ENCODE results near the gene BIRC7.

The BIRC7 gene

DNA sequence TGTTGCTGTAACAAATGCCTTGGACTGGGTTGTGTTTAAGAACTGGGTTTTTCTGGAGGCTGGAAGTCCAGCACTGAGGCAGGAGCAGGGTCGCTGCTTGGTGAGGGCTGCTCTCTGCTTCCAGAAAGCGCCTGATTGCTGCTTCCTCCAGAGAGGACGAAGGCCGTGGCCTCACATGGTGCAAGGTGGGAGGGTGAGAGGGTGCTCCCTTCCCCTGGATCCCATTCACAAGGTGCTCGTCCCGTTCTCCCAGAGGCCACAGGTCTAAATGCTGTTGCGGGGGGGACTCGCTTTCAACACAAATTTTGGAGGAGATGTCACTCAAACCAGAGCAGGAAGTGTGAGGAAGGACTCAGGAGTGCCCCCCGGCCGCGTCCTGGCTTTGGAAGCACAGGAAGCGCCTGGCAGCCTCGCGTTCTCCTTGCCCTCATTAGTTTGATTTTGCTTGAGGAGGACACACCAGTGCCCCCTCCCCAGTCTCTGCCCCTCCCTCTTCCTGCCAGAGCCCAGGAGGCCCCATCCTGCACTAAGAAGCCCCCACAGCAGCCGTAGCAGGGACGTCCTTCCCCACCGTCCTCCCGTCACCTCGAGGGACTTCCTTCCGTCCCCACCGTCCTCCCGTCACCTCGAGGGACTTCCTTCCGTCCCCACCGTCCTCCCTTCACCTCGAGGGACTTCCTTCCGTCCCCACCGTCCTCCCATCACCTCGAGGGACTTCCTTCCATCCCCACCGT, 26.3 kb downstream of the BIRC7 start:
- DNase-seq (ENCODE audit: insufficient read length, low spot score) (no peak), FAIRE-seq (peak; percentile 68)

- FAIRE-seq (no peak), DNase-seq (ENCODE audit: insufficient read length, low spot score) (no peak)
Observed at GRCh38 chr20:63262836-63263235, 27.1 kb downstream of the BIRC7 start.

GRCh38 chr20:63264000-63264399, 28.3 kb downstream of the BIRC7 start:
- FAIRE-seq, result peak; percentile 69
- no peak for DNase-seq (ENCODE audit: insufficient read length, low spot score)

DNA sequence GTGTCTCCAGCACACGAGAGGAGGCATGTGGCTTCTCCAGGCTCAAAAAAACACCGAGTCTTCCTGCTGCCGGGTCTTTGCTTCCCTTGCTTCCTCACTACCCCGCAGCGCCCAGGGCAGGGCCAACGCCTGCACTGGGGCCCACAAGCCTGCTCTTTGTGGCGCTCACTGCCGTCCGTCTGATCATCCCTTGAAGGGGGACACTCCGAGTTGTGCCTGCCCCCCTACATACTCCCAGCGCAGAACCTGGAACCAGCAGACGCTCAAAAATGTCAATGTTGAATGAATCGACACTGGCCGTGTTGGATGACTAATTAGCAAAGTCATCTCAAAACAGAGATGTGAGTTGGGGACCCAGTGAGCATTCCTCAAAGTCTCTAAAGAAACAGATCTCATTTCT, 28.8 kb downstream of the BIRC7 start:
- DNase-seq (ENCODE audit: insufficient read length, low spot score), result no peak
- peak; percentile 57 for FAIRE-seq

- no peak for DNase-seq (ENCODE audit: insufficient read length, low spot score)
- peak; percentile 64 for FAIRE-seq
Observed at GRCh38 chr20:63265891-63266515, 30.3 kb downstream of the BIRC7 start.

GRCh38 chr20:63267691-63268090, 32.0 kb downstream of the BIRC7 start:
- DNase-seq (ENCODE audit: insufficient read length, low spot score), result no peak
- FAIRE-seq, result no peak

- DNase-seq (ENCODE audit: insufficient read length, low spot score), result no peak
- no peak for FAIRE-seq
Observed at GRCh38 chr20:63268256-63268655, 32.6 kb downstream of the BIRC7 start.

- DNase-seq (ENCODE audit: insufficient read length, low spot score), result no peak
- FAIRE-seq, result no peak
Observed at GRCh38 chr20:63268671-63269439, 33.1 kb downstream of the BIRC7 start.

- DNase-seq (ENCODE audit: insufficient read length, low spot score) (no peak), FAIRE-seq (no peak)
Observed at GRCh38 chr20:63269724-63270123, 34.0 kb downstream of the BIRC7 start.

- FAIRE-seq (peak; percentile 85), DNase-seq (ENCODE audit: insufficient read length, low spot score) (no peak)
Observed at GRCh38 chr20:63270606-63271325, 35.1 kb downstream of the BIRC7 start.

- DNase-seq (ENCODE audit: insufficient read length, low spot score) (peak; percentile 100), FAIRE-seq (peak; percentile 100)
Observed at GRCh38 chr20:63272105-63273058, 36.7 kb downstream of the BIRC7 start, which contains the start of gene ARFGAP1. Gene ARFGAP1 (plus strand): TSS chr20:63272813. CDS start chr20:63275581, 2,768 bp downstream.

DNA sequence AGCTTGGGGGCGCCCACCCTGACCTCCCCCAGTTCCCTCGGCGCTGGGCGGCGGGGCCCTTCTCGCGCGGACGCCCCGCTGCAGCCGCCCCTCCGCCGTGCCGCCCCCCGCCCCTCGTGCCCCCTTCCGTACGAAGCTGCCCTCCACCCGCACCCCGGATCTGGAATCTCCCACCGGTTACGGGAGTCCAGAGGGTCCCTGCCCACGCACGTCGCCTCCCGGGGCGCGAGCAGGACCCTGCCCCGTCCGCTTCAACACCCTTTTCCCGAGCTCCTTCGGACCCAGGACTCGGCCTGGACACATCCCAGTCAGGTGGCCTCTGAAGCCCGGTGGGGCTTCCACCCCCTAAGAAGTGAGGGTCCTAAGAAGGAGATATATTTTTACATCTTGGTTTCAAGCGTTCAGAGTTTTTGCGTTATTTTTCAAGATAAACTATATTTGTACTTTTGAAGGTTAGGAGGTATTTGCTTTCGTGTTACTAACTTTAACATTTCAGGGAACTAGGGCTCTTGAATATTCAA, 37.4 kb downstream of the BIRC7 start:
- DNase-seq (ENCODE audit: insufficient read length, low spot score) (no peak), FAIRE-seq (no peak)

- FAIRE-seq, result peak; percentile 96
- peak; percentile 85 for DNase-seq (ENCODE audit: insufficient read length, low spot score)
Observed at GRCh38 chr20:63273635-63274380, 38.1 kb downstream of the BIRC7 start.

GRCh38 chr20:63274381-63275228, 38.9 kb downstream of the BIRC7 start:
- peak; percentile 76 for FAIRE-seq
- DNase-seq (ENCODE audit: insufficient read length, low spot score), result no peak

DNA sequence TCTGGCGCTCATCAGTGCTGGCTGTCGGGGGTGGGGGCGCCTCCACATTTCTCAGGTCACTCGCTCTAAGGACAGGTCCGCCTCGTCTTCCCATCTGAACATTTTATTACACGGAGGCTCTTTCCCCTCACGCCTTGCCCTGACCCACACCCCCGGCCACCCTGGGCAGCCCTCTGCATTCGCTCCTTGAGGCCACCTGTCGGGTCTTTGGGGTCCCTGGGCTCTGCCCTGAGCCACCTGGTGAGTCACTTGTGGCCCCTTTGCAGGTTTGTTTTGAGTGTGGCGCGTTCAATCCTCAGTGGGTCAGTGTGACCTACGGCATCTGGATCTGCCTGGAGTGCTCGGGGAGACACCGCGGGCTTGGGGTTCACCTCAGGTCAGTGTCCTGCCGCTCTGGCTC, 40.1 kb downstream of the BIRC7 start:
- FAIRE-seq (no peak), DNase-seq (ENCODE audit: insufficient read length, low spot score) (no peak)

- no peak for FAIRE-seq
- DNase-seq (ENCODE audit: insufficient read length, low spot score), result no peak
Observed at GRCh38 chr20:63276956-63277355, 41.3 kb downstream of the BIRC7 start.

DNA sequence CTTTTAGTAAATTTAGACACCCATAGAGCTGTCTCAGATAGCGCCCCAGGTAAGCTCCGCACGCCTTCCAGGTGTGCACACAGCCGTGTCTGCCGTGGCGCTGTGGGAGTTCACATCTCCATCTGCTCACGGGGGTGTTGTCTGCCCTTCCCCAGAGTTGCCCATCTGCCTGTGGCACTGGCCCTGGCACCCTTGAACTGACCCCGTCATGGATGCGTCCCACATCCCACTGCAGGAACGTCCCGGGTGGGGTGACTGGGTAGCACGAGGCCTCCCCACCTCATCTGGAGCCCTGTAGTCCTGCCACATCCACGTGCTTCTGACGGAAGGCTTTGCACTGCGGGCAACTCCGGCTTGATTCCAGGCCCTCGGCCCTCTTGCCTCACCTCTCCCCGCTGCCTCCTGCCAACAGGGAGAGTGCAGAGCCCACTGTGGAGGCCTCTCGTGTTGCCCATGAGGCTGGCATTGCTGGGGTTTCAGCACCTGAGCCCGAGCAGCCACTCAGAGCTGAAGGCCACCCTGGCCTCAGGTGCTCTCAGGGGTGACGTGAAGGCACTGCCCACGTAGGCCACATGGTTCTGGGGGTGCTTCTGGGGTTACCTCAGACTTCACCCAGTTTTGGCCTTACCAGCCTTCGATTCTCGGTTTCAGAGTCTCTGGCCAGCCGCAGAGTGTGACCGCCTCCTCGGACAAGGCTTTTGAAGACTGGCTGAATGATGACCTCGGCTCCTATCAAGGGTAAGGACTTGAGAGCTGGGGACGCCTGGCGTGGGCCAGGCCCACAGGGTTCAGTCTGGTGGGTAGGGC, 42.0 kb downstream of the BIRC7 start:
- no peak for DNase-seq (ENCODE audit: insufficient read length, low spot score)
- no peak for FAIRE-seq

All from HTR-8/SVneo (cell line).